MM.1S (cell line): ENCODE measurements around the gene XXYLT1.

Source experiments
- EZH2 ChIP-seq: fragments of 300-600 bp; sonication (generic); optimal IDR thresholded peaks from 2 replicates; pipeline ENCODE3; 2017; ENCODE audit warnings: low read depth, mild to moderate bottlenecking, antibody characterized with exemption, low read length, mixed read lengths
- EZH2phosphoT487 ChIP-seq: fragments of 300-600 bp; sonication (generic); IDR thresholded peaks from 2 replicates; pipeline ENCODE4 v1.6.1; 2018; ENCODE audit warnings: antibody characterized with exemption, low read length
- TF ChIP-seq, protein P1 (sequence below): fragments of 300-600 bp; sonication (generic); IDR thresholded peaks from 2 replicates; pipeline ENCODE4 v1.5.1; 2016; ENCODE audit warnings: antibody characterized with exemption, low read length, mixed read lengths

DNA sequence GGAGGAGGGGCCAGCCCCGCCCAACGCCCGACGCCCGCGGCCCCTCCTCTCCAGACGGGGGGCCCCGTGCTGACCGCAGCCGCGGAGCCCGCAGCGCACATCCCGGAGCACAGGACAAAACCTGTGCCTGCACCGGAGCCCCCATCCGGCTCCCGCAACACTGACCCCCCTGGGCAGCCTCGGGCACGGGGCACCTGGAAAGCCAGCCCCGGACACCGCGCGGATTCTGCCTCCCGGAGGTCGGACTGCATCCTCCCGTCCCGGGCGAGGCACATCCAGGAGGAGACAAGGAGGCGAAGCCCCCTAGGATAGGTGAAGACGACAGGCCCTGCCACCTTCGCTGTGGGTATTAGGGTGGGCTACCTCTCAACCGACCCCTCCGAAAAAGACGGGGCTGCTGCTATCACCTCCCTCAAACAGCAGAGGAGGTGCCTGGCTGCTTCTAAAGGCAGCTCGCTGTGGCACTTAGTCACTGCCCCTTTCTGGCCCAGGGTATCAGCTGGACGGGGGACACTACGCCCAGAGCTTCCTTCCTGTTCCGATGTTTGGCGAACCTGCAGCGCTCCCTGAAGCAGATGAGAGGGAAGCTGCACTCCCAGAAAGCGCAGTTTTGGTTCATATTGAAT is 10.6 kb downstream of the XXYLT1 start:
- TF ChIP-seq, protein P1, sequence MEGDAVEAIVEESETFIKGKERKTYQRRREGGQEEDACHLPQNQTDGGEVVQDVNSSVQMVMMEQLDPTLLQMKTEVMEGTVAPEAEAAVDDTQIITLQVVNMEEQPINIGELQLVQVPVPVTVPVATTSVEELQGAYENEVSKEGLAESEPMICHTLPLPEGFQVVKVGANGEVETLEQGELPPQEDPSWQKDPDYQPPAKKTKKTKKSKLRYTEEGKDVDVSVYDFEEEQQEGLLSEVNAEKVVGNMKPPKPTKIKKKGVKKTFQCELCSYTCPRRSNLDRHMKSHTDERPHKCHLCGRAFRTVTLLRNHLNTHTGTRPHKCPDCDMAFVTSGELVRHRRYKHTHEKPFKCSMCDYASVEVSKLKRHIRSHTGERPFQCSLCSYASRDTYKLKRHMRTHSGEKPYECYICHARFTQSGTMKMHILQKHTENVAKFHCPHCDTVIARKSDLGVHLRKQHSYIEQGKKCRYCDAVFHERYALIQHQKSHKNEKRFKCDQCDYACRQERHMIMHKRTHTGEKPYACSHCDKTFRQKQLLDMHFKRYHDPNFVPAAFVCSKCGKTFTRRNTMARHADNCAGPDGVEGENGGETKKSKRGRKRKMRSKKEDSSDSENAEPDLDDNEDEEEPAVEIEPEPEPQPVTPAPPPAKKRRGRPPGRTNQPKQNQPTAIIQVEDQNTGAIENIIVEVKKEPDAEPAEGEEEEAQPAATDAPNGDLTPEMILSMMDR: no peak
- TF ChIP-seq EZH2phosphoT487 (no peak), EZH2 (no peak)
